Heart left ventricle (tissue), 16 donors: Measurements from ENCODE around the gene B4GALT5. TPM values are rescaled to one million over a fixed set of nuclear protein-coding genes. Genes with fewer than 3 reads are reported as not detected.
"Not testable (repeated sequence)": the region's sequence is repeated elsewhere in the genome, so short reads cannot be mapped to it uniquely, and the experiment has no call there.

ENCODE experiments used
- ATAC-seq, 4 donors: fragments of 200-7000 bp; cut with Tn5 transposase; one replicate each; pipeline ENCODE4 v1.9.1; 2020 to 2022; ENCODE audit warnings: moderate library complexity in 4 of 4, mild to moderate bottlenecking in 3 of 4, moderate number of reproducible peaks in 1 of 4
- DNase-seq, 5 donors: peaks; one replicate each; pipeline ENCODE4 v3.0.0-alpha.2; 2020
- H3K27ac ChIP-seq, 12 donors: fragments of 200-600 bp; sonication (generic) in 4 of 12; one replicate each; pipeline versions ENCODE4 v1.5.0 to v1.8.0; 2016 to 2022; ENCODE audit warnings: mild to moderate bottlenecking in 2 of 12
- H3K27me3 ChIP-seq, 9 donors: fragments of 200-600 bp; sonication (generic) in 2 of 9; one replicate each; pipeline versions ENCODE4 v1.5.1 to v1.8.0; 2016 to 2022; ENCODE audit warnings: mild to moderate bottlenecking in 3 of 9
- H3K36me3 ChIP-seq, 9 donors: fragments of 200-600 bp; sonication (generic) in 2 of 9; one replicate each; pipeline versions ENCODE4 v1.5.0 to v1.8.0; 2018 to 2022; ENCODE audit warnings: mild to moderate bottlenecking in 2 of 9
- H3K4me1 ChIP-seq, 12 donors: fragments of 200-600 bp; sonication (generic) in 4 of 12; one replicate each; pipeline versions ENCODE4 v1.5.0 to v1.8.0; 2016 to 2022; ENCODE audit warnings: mild to moderate bottlenecking in 3 of 12
- H3K4me3 ChIP-seq, 12 donors: fragments of 200-600 bp; sonication (generic) in 4 of 12; one replicate each; pipeline versions ENCODE4 v1.5.0 to v1.8.0; 2017 to 2022; ENCODE audit warnings: mild to moderate bottlenecking in 9 of 12, moderate library complexity in 4 of 12
- H3K9me3 ChIP-seq, 12 donors: fragments of 200-600 bp; sonication (generic) in 4 of 12; one replicate each; pipeline versions ENCODE4 v1.5.0 to v1.8.0; 2016 to 2022; ENCODE audit warnings: mild to moderate bottlenecking in 1 of 12
- POLR2A ChIP-seq, 2 donors: fragments of 450-650 bp; IDR thresholded peaks; one replicate each; pipeline ENCODE4 v1.6.1; 2017; ENCODE audit warnings: antibody characterized with exemption in 2 of 2, mild to moderate bottlenecking in 2 of 2, moderate library complexity in 2 of 2
- WGBS, 4 donors: extraction: QIAGEN DNeasy Blood & Tissue Kit in 2 of 4; methylation state at CpG; one replicate each; pipeline versions ENCODE4 v1.1.5 to v1.1.7; 2013 to 2018; 5-methylcytosine and 5-hydroxymethylcytosine counted together
- intact Hi-C, 10 donors: fragments of 100-400 bp; cut with DNase I; formaldehyde crosslinking; loops; one replicate each; pipeline versions ENCODE4 v1.11.1 to v1.14.2; 2022
- polyA plus RNA-seq, 2 donors: library from polyadenylated mRNA; stranded (reverse); fragments of 200-250 nt; gene quantifications; one replicate each; pipeline ENCODE4 v1.2.3, GENCODE V29; 2013
- total RNA-seq, 9 donors: library from RNA; depleted of rRNA in 2 of 9; stranded (reverse); fragments of >200 nt in 2 of 9; fragmentation: NEBNext Ultra II Directional in 3 of 9; extraction: Animal tissue kit (Norgen Biotek cat#: 25700) in 3 of 9; gene quantifications; one replicate each; pipeline versions ENCODE4 v1.1.0 to v1.2.4, GENCODE V29; 2016 to 2023
- TF ChIP-seq, protein P1 (sequence below), 12 donors: fragments of 200-600 bp; sonication (generic) in 4 of 12; IDR thresholded peaks; one replicate each; pipeline versions ENCODE4 v1.5.0 to v1.8.0; 2018 to 2022; ENCODE audit warnings: antibody characterized with exemption in 12 of 12, mild to moderate bottlenecking in 5 of 12
- donor health status: ischemic (EF 13 %, LVEDD 7.1; RV severe dilation, severe dysfunction).
- donor health status: healthy with polysubstance abuse.
- donor health status: DM: no; HTN: yes; CAD: no.
- donor health status: DM: no; HTN: no; CAD: no.
- donor health status: ischemic (EF 25% LVEDD 6.9; RV normal size, moderate dysfunction).
- donor health status: ischemic (EF 25% LVEDD 5.7; RV mildly dilated, moderate dysfunction).
- donor health status: healthy.
- donor health status: DM: yes; HTN: yes; CAD: no.
- donor health status: ischemic (EF 35%, LVEDD 5.7; RV mildly dilated, moderate dysfunction).
- donor health status: nonischemic (EF 11% LVEDD 7.7; RV severe dilation, severe dysfunction).
- donor health status: DM: yes; HTN: yes; CAD: no.
- donor health status: PGD.
- donor health status: ischemic (EF 29% LVEDD 5.4; RV normal size, mild dysfunction).
- donor health status: nonischemic (EF 23%, LVEDD 6.1; RV moderate dilation, normal function).

Gene B4GALT5
- total and polyA plus RNA-seq, 11 donors = 7.0 to 60.4 (median 29.3) TPM

DNA sequence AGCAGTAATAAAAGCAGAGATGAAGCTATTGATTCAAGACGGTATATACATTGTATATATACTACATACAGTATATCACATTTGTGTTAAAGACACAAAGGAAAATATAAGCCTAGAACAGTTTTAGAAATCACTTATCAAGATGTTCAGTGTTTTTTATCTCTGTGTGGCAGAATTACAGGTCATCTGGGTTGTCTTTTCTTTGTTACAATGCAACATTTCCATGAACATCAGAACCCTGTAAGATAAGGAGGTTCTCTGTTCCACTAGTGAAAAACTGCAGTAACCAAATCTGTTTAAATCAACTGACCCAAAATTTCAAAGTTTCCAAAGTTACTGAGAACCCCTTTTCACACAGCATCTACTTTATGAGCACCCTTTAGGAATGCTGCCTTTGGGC, 42.2 kb downstream of the B4GALT5 start:
- H3K27me3 ChIP-seq = no peaks in the 10 kb centered on the region
- no peaks in the 10 kb centered on the region for H3K36me3 ChIP-seq
- DNase-seq = no peak
- no peaks in the 10 kb centered on the region for H3K9me3 ChIP-seq
- H3K4me1 ChIP-seq = peaks cover 3 to 80% (median 54%) of the 10 kb centered on the region in 12 donors
- no peak for ATAC-seq
- H3K27ac ChIP-seq = no peak overlapping the region
- H3K4me3 ChIP-seq = no peak overlapping the region
- TF ChIP-seq, protein P1, sequence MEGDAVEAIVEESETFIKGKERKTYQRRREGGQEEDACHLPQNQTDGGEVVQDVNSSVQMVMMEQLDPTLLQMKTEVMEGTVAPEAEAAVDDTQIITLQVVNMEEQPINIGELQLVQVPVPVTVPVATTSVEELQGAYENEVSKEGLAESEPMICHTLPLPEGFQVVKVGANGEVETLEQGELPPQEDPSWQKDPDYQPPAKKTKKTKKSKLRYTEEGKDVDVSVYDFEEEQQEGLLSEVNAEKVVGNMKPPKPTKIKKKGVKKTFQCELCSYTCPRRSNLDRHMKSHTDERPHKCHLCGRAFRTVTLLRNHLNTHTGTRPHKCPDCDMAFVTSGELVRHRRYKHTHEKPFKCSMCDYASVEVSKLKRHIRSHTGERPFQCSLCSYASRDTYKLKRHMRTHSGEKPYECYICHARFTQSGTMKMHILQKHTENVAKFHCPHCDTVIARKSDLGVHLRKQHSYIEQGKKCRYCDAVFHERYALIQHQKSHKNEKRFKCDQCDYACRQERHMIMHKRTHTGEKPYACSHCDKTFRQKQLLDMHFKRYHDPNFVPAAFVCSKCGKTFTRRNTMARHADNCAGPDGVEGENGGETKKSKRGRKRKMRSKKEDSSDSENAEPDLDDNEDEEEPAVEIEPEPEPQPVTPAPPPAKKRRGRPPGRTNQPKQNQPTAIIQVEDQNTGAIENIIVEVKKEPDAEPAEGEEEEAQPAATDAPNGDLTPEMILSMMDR (IDR thresholded peaks at IDR 0.05) = no peak
- TF ChIP-seq POLR2A (IDR thresholded peaks at IDR 0.05) = no peak
- intact Hi-C loops = no loop called here
- 0 to 66% (median 32%) methylated on average over 1 of the region's 1 CpG for WGBS, 4 donors

DNA sequence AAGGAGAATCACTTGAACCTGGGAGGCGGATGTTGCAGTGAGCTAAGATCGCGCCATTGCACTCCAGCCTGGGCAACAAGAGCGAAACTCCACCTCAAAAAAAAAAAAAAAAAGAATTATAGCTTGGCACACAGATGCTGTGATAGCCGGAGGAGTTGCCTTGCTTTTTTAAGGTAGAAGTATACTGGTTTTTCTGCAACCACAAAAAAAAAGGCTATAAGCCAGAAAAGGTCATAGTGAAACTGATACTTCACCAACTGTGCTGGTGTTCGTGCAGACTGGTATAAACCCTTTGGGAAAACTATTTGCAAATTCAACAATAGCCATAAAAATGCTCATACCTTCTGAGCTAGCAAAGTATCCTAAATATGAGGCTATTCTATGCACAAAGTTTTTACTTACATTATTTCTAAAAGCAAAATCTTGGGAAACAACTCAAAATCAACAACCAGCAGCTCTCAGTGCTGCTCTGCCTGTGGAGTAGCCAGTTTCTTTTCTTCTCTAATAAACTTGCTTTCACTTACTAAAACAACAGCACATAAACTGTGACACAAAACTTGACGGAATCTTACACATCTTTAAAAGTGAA, 44.0 kb downstream of the B4GALT5 start:
- Histone ChIP-seq H3K36me3 (no peaks in the 10 kb centered on the region), H3K4me1 (peaks cover 0 to 67% (median 44%) of the 10 kb centered on the region in 12 donors), H3K4me3 (peak overlapping the region in 1 of 12 donors; percentile 42), H3K27me3 (no peaks in the 10 kb centered on the region), H3K27ac (peak overlapping the region in 1 of 12 donors; percentile 80), H3K9me3 (no peaks in the 10 kb centered on the region)
- DNase-seq (no peak), ATAC-seq (no peak)
- intact Hi-C loops = no loop called here
- 82 to 88% (median 84%) methylated on average over 7 of the region's 7 CpGs for WGBS, 4 donors
- TF ChIP-seq, protein P1 (IDR thresholded peaks at IDR 0.05) = no peak
- no peak for TF ChIP-seq POLR2A (IDR thresholded peaks at IDR 0.05)

DNA sequence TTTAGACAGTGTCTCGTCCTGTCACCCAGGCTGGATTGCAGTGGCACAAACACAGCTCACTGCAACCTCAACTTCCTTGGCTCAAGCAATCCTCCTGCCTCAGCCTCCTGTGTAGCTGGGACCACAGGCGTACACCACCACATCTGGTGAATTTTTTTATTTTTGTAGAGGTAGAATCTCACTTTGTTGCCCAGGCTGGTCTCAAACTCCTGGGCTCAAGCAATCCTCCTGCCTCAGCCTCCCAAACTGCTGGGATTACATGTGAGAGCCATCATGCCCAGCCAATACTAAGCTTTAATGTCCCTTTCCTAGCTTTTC, 44.8 kb downstream of the B4GALT5 start:
- peak overlapping the region in 1 of 12 donors; percentile 42 for H3K4me3 ChIP-seq
- WGBS, 4 donors = 61 to 80% (median 74%) methylated on average over 2 of the region's 2 CpGs
- peaks cover 0 to 66% (median 41%) of the 10 kb centered on the region in 12 donors for H3K4me1 ChIP-seq
- peak overlapping the region in 1 of 12 donors; percentile 80 for H3K27ac ChIP-seq
- ATAC-seq, H3K36me3 ChIP-seq, H3K9me3 ChIP-seq, DNase-seq, H3K27me3 ChIP-seq, intact Hi-C loops: not testable (repeated sequence)

DNA sequence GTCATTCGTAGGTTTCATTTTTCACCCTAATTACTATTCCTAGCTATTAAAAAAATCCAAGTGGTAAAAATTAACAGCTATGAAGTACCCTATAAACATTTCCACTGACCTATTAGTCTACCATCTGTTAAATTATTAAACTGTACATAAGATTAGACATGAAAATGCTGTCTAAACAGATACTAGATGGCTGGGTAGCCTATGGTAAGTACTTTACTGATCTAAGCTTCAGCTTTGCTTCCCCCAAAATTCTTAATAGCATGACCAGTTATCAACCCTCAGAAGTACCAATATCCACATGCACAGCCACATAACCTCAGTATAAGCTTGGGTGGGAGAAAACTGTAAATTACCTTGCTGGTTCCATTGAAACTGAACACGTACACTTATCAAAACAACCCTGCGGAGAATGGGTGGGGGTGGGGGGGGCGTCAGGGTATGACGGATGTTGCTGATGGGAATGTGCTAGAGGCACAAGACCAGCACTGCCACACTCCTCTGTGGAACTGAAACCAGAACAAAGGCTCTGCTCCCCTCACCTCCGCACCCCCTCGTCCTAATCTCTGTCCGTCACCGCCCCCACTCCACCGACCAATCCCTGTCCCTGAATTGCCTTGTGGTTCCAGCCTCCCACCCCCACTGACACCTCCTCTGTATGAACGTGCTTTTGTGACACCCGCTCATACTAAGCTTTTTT, 45.3 kb downstream of the B4GALT5 start:
- peak overlapping the region in 1 of 12 donors; percentile 42 for H3K4me3 ChIP-seq
- DNase-seq (peak; percentile 22 to 67 (median 39)), ATAC-seq (peak; percentile 49 to 76 (median 72))
- no peak overlapping the region for H3K27ac ChIP-seq
- TF ChIP-seq, protein P1 (IDR thresholded peaks at IDR 0.05) = no peak
- no peak for TF ChIP-seq POLR2A (IDR thresholded peaks at IDR 0.05)
- intact Hi-C loops = no loop called here
- H3K9me3 ChIP-seq = no peaks in the 10 kb centered on the region
- no peaks in the 10 kb centered on the region for H3K36me3 ChIP-seq
- H3K4me1 ChIP-seq = peaks cover 0 to 67% (median 41%) of the 10 kb centered on the region in 12 donors
- no peaks in the 10 kb centered on the region for H3K27me3 ChIP-seq
- WGBS, 4 donors = 46 to 69% (median 62%) methylated on average over 12 of the region's 12 CpGs
